SK-N-MC (cell line): Measurements from ENCODE around the gene TSNAXIP1.

ENCODE experiments used
- EZH2 ChIP-seq: fragments of 200-600 bp; sonication (generic); IDR thresholded peaks from one replicate; pipeline ENCODE4 v1.6.1; 2017; ENCODE audit warnings: antibody characterized with exemption
- FOXP2 ChIP-seq: optimal IDR thresholded peaks from 2 replicates; pipeline ENCODE3; 2011; ENCODE audit warnings: mild to moderate bottlenecking, moderate library complexity; ENCODE audit not compliant: insufficient read depth; ENCODE audit errors: extremely low read length, control extremely low read depth
- POLR2AphosphoS5 ChIP-seq: IDR thresholded peaks from 2 replicates; pipeline ENCODE4 v1.6.1; 2012; ENCODE audit warnings: mild to moderate bottlenecking, low read depth, low read length, borderline replicate concordance

GRCh38 chr16:67860589-67861398 lies 54.1 kb downstream of the TSNAXIP1 start:
- TF ChIP-seq EZH2 (no peak), FOXP2 (no peak), POLR2AphosphoS5 (no peak)
